HG02610 (cell line): ENCODE data around the gene STAB2.
A peak's percentile ranks its signal among the peaks of the same experiment; 100 is the strongest.

Source experiments
- ATAC-seq: cut with Tn5 transposase; IDR thresholded peaks from one replicate; pipeline ENCODE4 v1.9.1; 2021; ENCODE audit warnings: mild to moderate bottlenecking, moderate library complexity; ENCODE audit not compliant: unreplicated experiment

The STAB2 gene

GRCh38 chr12:103586791-103587370, at the start of gene STAB2:
Gene STAB2 (plus strand): TSS chr12:103587273. CDS start chr12:103587477, 204 bp downstream.
- ATAC-seq, result no peak

GRCh38 chr12:103538397-103538796, 48.7 kb upstream of the STAB2 start:
- ATAC-seq, result no peak

- no peak for ATAC-seq
Measured at GRCh38 chr12:103540319-103540718, 46.8 kb upstream of the STAB2 start.

- no peak for ATAC-seq
Measured at GRCh38 chr12:103542078-103542477, 45.0 kb upstream of the STAB2 start.

GRCh38 chr12:103546959-103547358, 40.1 kb upstream of the STAB2 start:
- no peak for ATAC-seq

GRCh38 chr12:103547376-103547775, 39.7 kb upstream of the STAB2 start:
- ATAC-seq, result no peak

- ATAC-seq, result no peak
Measured at GRCh38 chr12:103547929-103548328, 39.1 kb upstream of the STAB2 start.

GRCh38 chr12:103548622-103549601, 38.2 kb upstream of the STAB2 start:
- peak; percentile 84 for ATAC-seq

GRCh38 chr12:103556890-103557627, 30.0 kb upstream of the STAB2 start:
- ATAC-seq, result no peak

GRCh38 chr12:103557628-103558010, 29.5 kb upstream of the STAB2 start:
- ATAC-seq, result no peak

GRCh38 chr12:103558879-103559278, 28.2 kb upstream of the STAB2 start:
- ATAC-seq, result no peak

- no peak for ATAC-seq
Measured at GRCh38 chr12:103560604-103561101, 26.4 kb upstream of the STAB2 start.

- ATAC-seq, result no peak
Measured at GRCh38 chr12:103561174-103561573, 25.9 kb upstream of the STAB2 start.

GRCh38 chr12:103566398-103566797, 20.7 kb upstream of the STAB2 start:
- no peak for ATAC-seq

GRCh38 chr12:103569278-103569677, 17.8 kb upstream of the STAB2 start:
- no peak for ATAC-seq

- no peak for ATAC-seq
Measured at GRCh38 chr12:103571286-103571685, 15.8 kb upstream of the STAB2 start.

GRCh38 chr12:103572312-103573045, 14.6 kb upstream of the STAB2 start:
- ATAC-seq, result no peak

- no peak for ATAC-seq
Measured at GRCh38 chr12:103573185-103573584, 13.9 kb upstream of the STAB2 start.

- no peak for ATAC-seq
Measured at GRCh38 chr12:103578926-103579325, 8.1 kb upstream of the STAB2 start.

- ATAC-seq, result no peak
Measured at GRCh38 chr12:103580026-103580425, 7.0 kb upstream of the STAB2 start.

- ATAC-seq, result no peak
Measured at GRCh38 chr12:103583008-103583407, 4.1 kb upstream of the STAB2 start.
